H9 (cell line): Measurements from ENCODE around the gene UBE3C. TPM values are rescaled to one million over a fixed set of nuclear protein-coding genes. Genes with fewer than 3 reads are reported as not detected.
"Not testable (repeated sequence)": the region's sequence is repeated elsewhere in the genome, so short reads cannot be mapped to it uniquely, and the experiment has no call there.

Experiments
- DNase-seq: peaks from one replicate; pipeline ENCODE4 v3.0.0-alpha.2; 2017
- H2AFZ ChIP-seq: one replicate; pipeline ENCODE4 v1.6.1; 2013; ENCODE audit warnings: mild to moderate bottlenecking, low read length, control low read depth, moderate library complexity
- H2AK5ac ChIP-seq: 2 replicates; pipeline ENCODE4 v1.6.1; 2013; ENCODE audit warnings: low read length, control low read depth, mixed read lengths; ENCODE audit not compliant: insufficient read length
- H2BK120ac ChIP-seq: one replicate; pipeline ENCODE4 v1.6.1; 2013; ENCODE audit warnings: low read depth, mild to moderate bottlenecking, low read length, control low read depth, inconsistent platforms; ENCODE audit not compliant: poor library complexity, severe bottlenecking
- H2BK12ac ChIP-seq: 2 replicates; pipeline ENCODE4 v1.6.1; 2013; ENCODE audit warnings: low read length, control low read depth, mixed read lengths, low read depth; ENCODE audit not compliant: insufficient read length
- H2BK15ac ChIP-seq: 2 replicates; pipeline ENCODE4 v1.6.1; 2013; ENCODE audit warnings: low read depth, low read length, control low read depth
- H2BK20ac ChIP-seq: one replicate; pipeline ENCODE4 v1.6.1; 2013; ENCODE audit warnings: low read depth, mild to moderate bottlenecking, low read length, control low read depth, inconsistent platforms; ENCODE audit not compliant: poor library complexity, severe bottlenecking
- H2BK5ac ChIP-seq: 2 replicates; pipeline ENCODE4 v1.6.1; 2013; ENCODE audit warnings: low read length, control low read depth, mixed read lengths; ENCODE audit not compliant: insufficient read length
- H3K14ac ChIP-seq: 2 replicates; pipeline ENCODE4 v1.6.1; 2013; ENCODE audit warnings: low read length, control low read depth; ENCODE audit not compliant: insufficient read depth
- H3K18ac ChIP-seq: 2 replicates; pipeline ENCODE4 v1.6.1; 2013; ENCODE audit warnings: low read depth, mild to moderate bottlenecking, mixed read lengths, low read length, control low read depth; ENCODE audit not compliant: insufficient read length
- H3K23ac ChIP-seq: 2 replicates; pipeline ENCODE4 v1.6.1; 2013; ENCODE audit warnings: low read length, control low read depth, mixed read lengths, low read depth; ENCODE audit not compliant: insufficient read length
- H3K23me2 ChIP-seq: 2 replicates; pipeline ENCODE4 v1.6.1; 2013; ENCODE audit warnings: low read depth, mild to moderate bottlenecking, mixed read lengths, low read length, control low read depth; ENCODE audit not compliant: insufficient read length, poor library complexity, severe bottlenecking
- H3K27ac ChIP-seq: 2 replicates; pipeline ENCODE4 v1.5.1; 2013; ENCODE audit warnings: low read length, control low read depth, mixed read lengths, low read depth; ENCODE audit not compliant: insufficient read length
- H3K27me3 ChIP-seq: 2 replicates; pipeline ENCODE4 v1.6.1; 2013; ENCODE audit warnings: low read length, control low read depth, inconsistent platforms; ENCODE audit not compliant: insufficient read depth
- H3K4ac ChIP-seq: 2 replicates; pipeline ENCODE4 v1.6.1; 2013; ENCODE audit warnings: low read depth, mild to moderate bottlenecking, control low read depth, inconsistent platforms, low read length, moderate library complexity
- H3K4me1 ChIP-seq: 2 replicates; pipeline ENCODE4 v1.6.1; 2013; ENCODE audit warnings: low read length, control low read depth, inconsistent platforms; ENCODE audit not compliant: insufficient read depth
- H3K4me2 ChIP-seq: 2 replicates; pipeline ENCODE4 v1.6.1; 2013; ENCODE audit warnings: low read length, control low read depth, mixed read lengths; ENCODE audit not compliant: insufficient read length, insufficient read depth
- H3K56ac ChIP-seq: 2 replicates; pipeline ENCODE4 v1.6.1; 2013; ENCODE audit warnings: low read depth, mild to moderate bottlenecking, mixed read lengths, low read length, control low read depth; ENCODE audit not compliant: insufficient read length
- H3K79me1 ChIP-seq: 2 replicates; pipeline ENCODE4 v1.6.1; 2013; ENCODE audit warnings: low read depth, mild to moderate bottlenecking, moderate library complexity, low read length, control low read depth, inconsistent platforms; ENCODE audit not compliant: insufficient read depth, poor library complexity, severe bottlenecking
- H3K79me2 ChIP-seq: 2 replicates; pipeline ENCODE4 v1.6.1; 2013; ENCODE audit warnings: low read length, control low read depth, inconsistent platforms; ENCODE audit not compliant: insufficient read depth
- H3K9ac ChIP-seq: 2 replicates; pipeline ENCODE4 v1.6.1; 2013; ENCODE audit warnings: low read length, control low read depth, mixed read lengths; ENCODE audit not compliant: insufficient read length; ENCODE audit errors: extremely low read depth
- H3K9me3 ChIP-seq: one replicate; pipeline ENCODE4 v1.6.1; 2013; ENCODE audit warnings: low read depth, low read length, inconsistent platforms; ENCODE audit not compliant: control insufficient read depth
- H3T11ph ChIP-seq: one replicate; pipeline ENCODE4 v1.6.1; 2013; ENCODE audit warnings: mild to moderate bottlenecking, low read length, control low read depth, inconsistent platforms
- H4K20me1 ChIP-seq: one replicate; pipeline ENCODE4 v1.6.1; 2013; ENCODE audit not compliant: control insufficient read depth, insufficient read length, insufficient read depth
- H4K5ac ChIP-seq: 2 replicates; pipeline ENCODE4 v1.6.1; 2013; ENCODE audit warnings: low read depth, mild to moderate bottlenecking, mixed read lengths, low read length, control low read depth; ENCODE audit not compliant: insufficient read length
- H4K8ac ChIP-seq: replicated peaks from 2 replicates; pipeline ENCODE4 v1.6.1; 2013; ENCODE audit warnings: low read length, control low read depth, mixed read lengths, low read depth; ENCODE audit not compliant: insufficient read length
- H4K91ac ChIP-seq: 2 replicates; pipeline ENCODE4 v1.6.1; 2013; ENCODE audit warnings: low read depth, mild to moderate bottlenecking, moderate library complexity, mixed read lengths, low read length, control low read depth; ENCODE audit not compliant: insufficient read length
- H3K27ac Mint-ChIP-seq, 3 experiments: 2 replicates in 2 of 3; 3 replicates in 1 of 3; pipeline ENCODE4 v1.8.0; 2020 to 2021; ENCODE audit warnings: mixed read lengths in 3 of 3, mild to moderate bottlenecking in 1 of 3, moderate library complexity in 1 of 3
- H3K27me3 Mint-ChIP-seq: 2 replicates; pipeline ENCODE4 v1.8.0; 2021; ENCODE audit warnings: low read depth, mild to moderate bottlenecking, moderate library complexity, mixed read lengths
- H3K36me3 Mint-ChIP-seq, 3 experiments: 2 replicates in 2 of 3; 3 replicates in 1 of 3; pipeline ENCODE4 v1.8.0; 2020 to 2021; ENCODE audit warnings: low read depth in 3 of 3, mixed read lengths in 3 of 3; ENCODE audit not compliant: insufficient read depth in 1 of 3
- H3K4me1 Mint-ChIP-seq, 2 experiments: 2 replicates each; pipeline ENCODE4 v1.8.0; 2020; ENCODE audit warnings: mixed read lengths in 2 of 2
- H3K4me3 Mint-ChIP-seq, 2 experiments: 2 replicates in 1 of 2; 3 replicates in 1 of 2; pipeline ENCODE4 v1.8.0; 2020 to 2021; ENCODE audit warnings: mild to moderate bottlenecking in 2 of 2, mixed read lengths in 2 of 2, moderate library complexity in 1 of 2
- H3K9me3 Mint-ChIP-seq, 2 experiments: 2 replicates in 1 of 2; 3 replicates in 1 of 2; pipeline ENCODE4 v1.8.0; 2020; ENCODE audit warnings: mild to moderate bottlenecking in 2 of 2, mixed read lengths in 2 of 2, moderate library complexity in 1 of 2
- CTCF ChIP-seq: fragments of 200-600 bp; sonication (generic); conservative IDR thresholded peaks from 3 replicates; pipeline ENCODE4 v1.8.0; 2021; ENCODE audit warnings: antibody characterized with exemption, mild to moderate bottlenecking
- WGBS: extraction: QIAGEN DNeasy Blood & Tissue Kit; methylation state at CpG from one replicate; pipeline ENCODE4 v1.1.7; 2013; ENCODE audit warnings: missing lambda C conversion rate, low lambda C conversion rate, mixed read lengths; ENCODE audit not compliant: insufficient read length; ENCODE audit errors: extremely low coverage; 5-methylcytosine and 5-hydroxymethylcytosine counted together
- total RNA-seq: library from RNA; stranded (reverse); gene quantifications from 2 replicates; pipeline ENCODE4 v1.2.1, GENCODE V29; 2021

Gene UBE3C
- total RNA-seq, 1 experiment from 2014 or later: 63.3 TPM

- H2BK20ac ChIP-seq: no peak overlapping the region
- Mint-ChIP-seq H3K4me3 (no peak overlapping the region), H3K4me1 (0 out of 4 replicates have a peak, but pooled peaks cover 0 to 2% of the 10 kb centered on the region in 2 experiments), H3K27ac (peak overlapping the region in 1 of 3 experiments; percentile 76; a peak in 1 of 7 replicates), H3K36me3 (peaks cover 32 to 71% (median 47%) of the 10 kb centered on the region in 3 experiments), H3K27me3 (no peaks in the 10 kb centered on the region), H3K9me3 (no peaks in the 10 kb centered on the region)
- no peak for DNase-seq
- no peak overlapping the region for H2BK15ac ChIP-seq
- no peaks in the 10 kb centered on the region for H3K9me3 ChIP-seq
- WGBS: no CpG with 5 or more reads among the region's 11 CpGs
- no peaks in the 10 kb centered on the region for H3K27me3 ChIP-seq
- no peaks in the 10 kb centered on the region for H3K79me2 ChIP-seq
- no peak overlapping the region for H4K5ac ChIP-seq
- no peak for TF ChIP-seq CTCF
- H2BK5ac ChIP-seq: no peak overlapping the region
- no peak overlapping the region for H4K8ac ChIP-seq
- H3K4me1 ChIP-seq: no peaks in the 10 kb centered on the region
- H2AFZ ChIP-seq: no peak overlapping the region
- H2AK5ac ChIP-seq: no peak overlapping the region
- H3K23me2 ChIP-seq: no peaks in the 10 kb centered on the region
- no peak overlapping the region for H3K4me2 ChIP-seq
- H3K27ac ChIP-seq: no peak overlapping the region
- no peak overlapping the region for H4K91ac ChIP-seq
- H3T11ph ChIP-seq: no peak overlapping the region
- H3K23ac ChIP-seq: no peak overlapping the region
- no peak overlapping the region for H3K56ac ChIP-seq
- no peaks in the 10 kb centered on the region for H4K20me1 ChIP-seq
- H3K79me1 ChIP-seq: no peaks in the 10 kb centered on the region
- no peak overlapping the region for H2BK120ac ChIP-seq
- no peak overlapping the region for H3K14ac ChIP-seq
- H3K4ac ChIP-seq: no peak overlapping the region
- H2BK12ac ChIP-seq: no peak overlapping the region
- H3K9ac ChIP-seq: no peak overlapping the region
- no peak overlapping the region for H3K18ac ChIP-seq
Measured at GRCh38 chr7:157253850-157254249, 115.1 kb downstream of the UBE3C start.

GRCh38 chr7:157254781-157255180, 116.1 kb downstream of the UBE3C start:
- H4K8ac ChIP-seq, H3K9me3 Mint-ChIP-seq, H3K27ac Mint-ChIP-seq, H3K56ac ChIP-seq, H3K27me3 ChIP-seq, H4K5ac ChIP-seq, H3K27ac ChIP-seq, DNase-seq, H3K9ac ChIP-seq, H2BK15ac ChIP-seq, H3K14ac ChIP-seq, H2AFZ ChIP-seq, H2BK20ac ChIP-seq, H3K18ac ChIP-seq, H2BK5ac ChIP-seq, H3K4ac ChIP-seq, H3K4me1 Mint-ChIP-seq, H3K27me3 Mint-ChIP-seq, H3K23ac ChIP-seq, H3K79me2 ChIP-seq, H3K9me3 ChIP-seq, H4K91ac ChIP-seq, H3K4me1 ChIP-seq, H3K4me3 Mint-ChIP-seq, H3K79me1 ChIP-seq, H2BK12ac ChIP-seq, H3T11ph ChIP-seq, H3K23me2 ChIP-seq, H2AK5ac ChIP-seq, H4K20me1 ChIP-seq, H2BK120ac ChIP-seq, H3K4me2 ChIP-seq: not testable (repeated sequence)
- WGBS: no CpG with 5 or more reads among the region's 18 CpGs
- peaks cover 35 to 71% (median 56%) of the 10 kb centered on the region in 3 experiments for H3K36me3 Mint-ChIP-seq
